ENCODE results near the gene SP140L. TPM values are rescaled to one million over a fixed set of nuclear protein-coding genes. Genes with fewer than 3 reads are reported as not detected.

SP140L gene
- total RNA-seq, 1 donor from 2014 or later = 32.2 TPM

- Mint-ChIP-seq H3K9me3 (ENCODE audit: unreplicated experiment) (peaks cover 5% of the 10 kb centered on the region), H3K4me1 (ENCODE audit: low read depth, unreplicated experiment) (peaks cover 22% of the 10 kb centered on the region), H3K36me3 (ENCODE audit: low read depth, unreplicated experiment) (peaks cover 24% of the 10 kb centered on the region), H3K27me3 (ENCODE audit: low read depth, unreplicated experiment) (no peaks in the 10 kb centered on the region), H3K4me3 (ENCODE audit: unreplicated experiment) (no peak overlapping the region), H3K27ac (ENCODE audit: unreplicated experiment) (peak overlapping the region; percentile 63)
- Histone ChIP-seq H4K20me1 (ENCODE audit: insufficient read depth, low read length) (peaks cover 35% of the 10 kb centered on the region), H3K27ac (ENCODE audit: low read depth, low read length) (no peak overlapping the region), H3K4me3 (ENCODE audit: insufficient read depth, low read depth, low read length) (no peak overlapping the region), H3K36me3 (ENCODE audit: insufficient read depth, low read length) (no peaks in the 10 kb centered on the region), H3K9me3 (ENCODE audit: insufficient read depth, low read depth, low read length) (no peaks in the 10 kb centered on the region), H2AFZ (ENCODE audit: low read depth, low read length) (no peak overlapping the region), H3K4me2 (ENCODE audit: low read length) (no peak overlapping the region), H3K9ac (ENCODE audit: low read length) (no peak overlapping the region), H3K79me2 (ENCODE audit: insufficient read depth, low read length) (peaks cover 29% of the 10 kb centered on the region), H3K4me1 (ENCODE audit: insufficient read depth, low read length) (no peaks in the 10 kb centered on the region), H3K27me3 (ENCODE audit: insufficient read depth, low read length) (no peaks in the 10 kb centered on the region)
- TF ChIP-seq CTCF (IDR thresholded peaks at IDR 0.05; ENCODE audit: insufficient read depth, low read depth, low read length) (no peak), EZH2 (IDR thresholded peaks at IDR 0.05; ENCODE audit: insufficient read depth, low read length) (no peak)
- DNase-seq (ENCODE audit: low read depth) (peak; percentile 12), FAIRE-seq (no peak)
Measured at GRCh38 chr2:230347659-230348305, 20.8 kb downstream of the SP140L start.

GRCh38 chr2:230348787-230349186, 21.8 kb downstream of the SP140L start:
- H3K4me1 ChIP-seq (ENCODE audit: insufficient read depth, low read length) = no peaks in the 10 kb centered on the region
- H3K36me3 ChIP-seq (ENCODE audit: insufficient read depth, low read length) = no peaks in the 10 kb centered on the region
- Mint-ChIP-seq H3K36me3 (ENCODE audit: low read depth, unreplicated experiment) (peaks cover 20% of the 10 kb centered on the region), H3K4me3 (ENCODE audit: unreplicated experiment) (no peak overlapping the region), H3K27me3 (ENCODE audit: low read depth, unreplicated experiment) (no peaks in the 10 kb centered on the region), H3K9me3 (ENCODE audit: unreplicated experiment) (peaks cover 5% of the 10 kb centered on the region), H3K27ac (ENCODE audit: unreplicated experiment) (no peak overlapping the region), H3K4me1 (ENCODE audit: low read depth, unreplicated experiment) (peaks cover 22% of the 10 kb centered on the region)
- H3K9ac ChIP-seq (ENCODE audit: low read length) = no peak overlapping the region
- H4K20me1 ChIP-seq (ENCODE audit: insufficient read depth, low read length) = peaks cover 27% of the 10 kb centered on the region
- H3K4me3 ChIP-seq (ENCODE audit: insufficient read depth, low read depth, low read length) = no peak overlapping the region
- no peak for FAIRE-seq
- H3K4me2 ChIP-seq (ENCODE audit: low read length) = no peak overlapping the region
- H3K79me2 ChIP-seq (ENCODE audit: insufficient read depth, low read length) = peaks cover 24% of the 10 kb centered on the region
- DNase-seq (ENCODE audit: low read depth) = no peak
- H3K27me3 ChIP-seq (ENCODE audit: insufficient read depth, low read length) = no peaks in the 10 kb centered on the region
- H3K9me3 ChIP-seq (ENCODE audit: insufficient read depth, low read depth, low read length) = no peaks in the 10 kb centered on the region
- H2AFZ ChIP-seq (ENCODE audit: low read depth, low read length) = no peak overlapping the region
- TF ChIP-seq EZH2 (IDR thresholded peaks at IDR 0.05; ENCODE audit: insufficient read depth, low read length) = no peak
- no peak for TF ChIP-seq CTCF (IDR thresholded peaks at IDR 0.05; ENCODE audit: insufficient read depth, low read depth, low read length)
- no peak overlapping the region for H3K27ac ChIP-seq (ENCODE audit: low read depth, low read length)

- no peak overlapping the region for H3K27ac Mint-ChIP-seq (ENCODE audit: unreplicated experiment)
- peaks cover 11% of the 10 kb centered on the region for H3K4me1 Mint-ChIP-seq (ENCODE audit: low read depth, unreplicated experiment)
- DNase-seq (ENCODE audit: low read depth) (peak; percentile 56), FAIRE-seq (no peak)
- H3K36me3 ChIP-seq (ENCODE audit: insufficient read depth, low read length) = no peaks in the 10 kb centered on the region
- H2AFZ ChIP-seq (ENCODE audit: low read depth, low read length) = no peak overlapping the region
- H3K4me2 ChIP-seq (ENCODE audit: low read length) = no peak overlapping the region
- H3K79me2 ChIP-seq (ENCODE audit: insufficient read depth, low read length) = no peaks in the 10 kb centered on the region
- H3K9me3 Mint-ChIP-seq (ENCODE audit: unreplicated experiment) = no peaks in the 10 kb centered on the region
- no peaks in the 10 kb centered on the region for H3K4me1 ChIP-seq (ENCODE audit: insufficient read depth, low read length)
- no peaks in the 10 kb centered on the region for H3K9me3 ChIP-seq (ENCODE audit: insufficient read depth, low read depth, low read length)
- no peak overlapping the region for H3K27ac ChIP-seq (ENCODE audit: low read depth, low read length)
- H3K27me3 Mint-ChIP-seq (ENCODE audit: low read depth, unreplicated experiment) = no peaks in the 10 kb centered on the region
- H4K20me1 ChIP-seq (ENCODE audit: insufficient read depth, low read length) = no peaks in the 10 kb centered on the region
- no peaks in the 10 kb centered on the region for H3K27me3 ChIP-seq (ENCODE audit: insufficient read depth, low read length)
- H3K9ac ChIP-seq (ENCODE audit: low read length) = no peak overlapping the region
- peaks cover 14% of the 10 kb centered on the region for H3K36me3 Mint-ChIP-seq (ENCODE audit: low read depth, unreplicated experiment)
- TF ChIP-seq CTCF (IDR thresholded peaks at IDR 0.05; ENCODE audit: insufficient read depth, low read depth, low read length) (no peak), EZH2 (IDR thresholded peaks at IDR 0.05; ENCODE audit: insufficient read depth, low read length) (no peak)
- no peak overlapping the region for H3K4me3 Mint-ChIP-seq (ENCODE audit: unreplicated experiment)
- no peak overlapping the region for H3K4me3 ChIP-seq (ENCODE audit: insufficient read depth, low read depth, low read length)
Measured at GRCh38 chr2:230356084-230356483, 29.1 kb downstream of the SP140L start.
